ENCODE data around the gene MLN. TPM values are rescaled to one million over a fixed set of nuclear protein-coding genes. Genes with fewer than 3 reads are reported as not detected.

MLN gene
- total and polyA plus RNA-seq, 2 experiments from 2014 or later = not detected

- no peaks in the 10 kb centered on the region for H4K20me1 ChIP-seq (replicated peaks; ENCODE audit: insufficient read depth)
- peaks cover 13% of the 10 kb centered on the region; the same call in 1 of the 2 replicates for H3F3A ChIP-seq (replicated peaks; ENCODE audit: low read depth)
- H3K4me3 ChIP-seq = no peak overlapping the region
- DNase-seq (ENCODE audit: low spot score) (no peak), ATAC-seq (no peak)
- Mint-ChIP-seq H3K27ac (no peak overlapping the region), H3K4me1 (peaks cover 49% of the 10 kb centered on the region), H3K9me3 (no peaks in the 10 kb centered on the region), H3K4me3 (no peak overlapping the region), H3K27me3 (ENCODE audit: insufficient read depth, low read depth, poor library complexity) (peaks cover 10% of the 10 kb centered on the region), H3K36me3 (ENCODE audit: low read depth) (no peaks in the 10 kb centered on the region)
- peaks cover 43% of the 10 kb centered on the region for H3K4me1 ChIP-seq (ENCODE audit: insufficient read depth)
- H3K36me3 ChIP-seq (ENCODE audit: insufficient read depth) = no peaks in the 10 kb centered on the region
- no peaks in the 10 kb centered on the region for H3K9me2 ChIP-seq (ENCODE audit: insufficient read depth)
- no peak overlapping the region for H3K4me2 ChIP-seq
- no peak for TF ChIP-seq EZH2phosphoT487 (IDR thresholded peaks at IDR 0.05; ENCODE audit: unreplicated experiment)
- TF ChIP-seq, protein P1, sequence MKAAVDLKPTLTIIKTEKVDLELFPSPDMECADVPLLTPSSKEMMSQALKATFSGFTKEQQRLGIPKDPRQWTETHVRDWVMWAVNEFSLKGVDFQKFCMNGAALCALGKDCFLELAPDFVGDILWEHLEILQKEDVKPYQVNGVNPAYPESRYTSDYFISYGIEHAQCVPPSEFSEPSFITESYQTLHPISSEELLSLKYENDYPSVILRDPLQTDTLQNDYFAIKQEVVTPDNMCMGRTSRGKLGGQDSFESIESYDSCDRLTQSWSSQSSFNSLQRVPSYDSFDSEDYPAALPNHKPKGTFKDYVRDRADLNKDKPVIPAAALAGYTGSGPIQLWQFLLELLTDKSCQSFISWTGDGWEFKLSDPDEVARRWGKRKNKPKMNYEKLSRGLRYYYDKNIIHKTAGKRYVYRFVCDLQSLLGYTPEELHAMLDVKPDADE (IDR thresholded peaks at IDR 0.05) = no peak
- no peak for TF ChIP-seq JUNB (IDR thresholded peaks at IDR 0.05; ENCODE audit: unreplicated experiment)
- TF ChIP-seq, protein P2, sequence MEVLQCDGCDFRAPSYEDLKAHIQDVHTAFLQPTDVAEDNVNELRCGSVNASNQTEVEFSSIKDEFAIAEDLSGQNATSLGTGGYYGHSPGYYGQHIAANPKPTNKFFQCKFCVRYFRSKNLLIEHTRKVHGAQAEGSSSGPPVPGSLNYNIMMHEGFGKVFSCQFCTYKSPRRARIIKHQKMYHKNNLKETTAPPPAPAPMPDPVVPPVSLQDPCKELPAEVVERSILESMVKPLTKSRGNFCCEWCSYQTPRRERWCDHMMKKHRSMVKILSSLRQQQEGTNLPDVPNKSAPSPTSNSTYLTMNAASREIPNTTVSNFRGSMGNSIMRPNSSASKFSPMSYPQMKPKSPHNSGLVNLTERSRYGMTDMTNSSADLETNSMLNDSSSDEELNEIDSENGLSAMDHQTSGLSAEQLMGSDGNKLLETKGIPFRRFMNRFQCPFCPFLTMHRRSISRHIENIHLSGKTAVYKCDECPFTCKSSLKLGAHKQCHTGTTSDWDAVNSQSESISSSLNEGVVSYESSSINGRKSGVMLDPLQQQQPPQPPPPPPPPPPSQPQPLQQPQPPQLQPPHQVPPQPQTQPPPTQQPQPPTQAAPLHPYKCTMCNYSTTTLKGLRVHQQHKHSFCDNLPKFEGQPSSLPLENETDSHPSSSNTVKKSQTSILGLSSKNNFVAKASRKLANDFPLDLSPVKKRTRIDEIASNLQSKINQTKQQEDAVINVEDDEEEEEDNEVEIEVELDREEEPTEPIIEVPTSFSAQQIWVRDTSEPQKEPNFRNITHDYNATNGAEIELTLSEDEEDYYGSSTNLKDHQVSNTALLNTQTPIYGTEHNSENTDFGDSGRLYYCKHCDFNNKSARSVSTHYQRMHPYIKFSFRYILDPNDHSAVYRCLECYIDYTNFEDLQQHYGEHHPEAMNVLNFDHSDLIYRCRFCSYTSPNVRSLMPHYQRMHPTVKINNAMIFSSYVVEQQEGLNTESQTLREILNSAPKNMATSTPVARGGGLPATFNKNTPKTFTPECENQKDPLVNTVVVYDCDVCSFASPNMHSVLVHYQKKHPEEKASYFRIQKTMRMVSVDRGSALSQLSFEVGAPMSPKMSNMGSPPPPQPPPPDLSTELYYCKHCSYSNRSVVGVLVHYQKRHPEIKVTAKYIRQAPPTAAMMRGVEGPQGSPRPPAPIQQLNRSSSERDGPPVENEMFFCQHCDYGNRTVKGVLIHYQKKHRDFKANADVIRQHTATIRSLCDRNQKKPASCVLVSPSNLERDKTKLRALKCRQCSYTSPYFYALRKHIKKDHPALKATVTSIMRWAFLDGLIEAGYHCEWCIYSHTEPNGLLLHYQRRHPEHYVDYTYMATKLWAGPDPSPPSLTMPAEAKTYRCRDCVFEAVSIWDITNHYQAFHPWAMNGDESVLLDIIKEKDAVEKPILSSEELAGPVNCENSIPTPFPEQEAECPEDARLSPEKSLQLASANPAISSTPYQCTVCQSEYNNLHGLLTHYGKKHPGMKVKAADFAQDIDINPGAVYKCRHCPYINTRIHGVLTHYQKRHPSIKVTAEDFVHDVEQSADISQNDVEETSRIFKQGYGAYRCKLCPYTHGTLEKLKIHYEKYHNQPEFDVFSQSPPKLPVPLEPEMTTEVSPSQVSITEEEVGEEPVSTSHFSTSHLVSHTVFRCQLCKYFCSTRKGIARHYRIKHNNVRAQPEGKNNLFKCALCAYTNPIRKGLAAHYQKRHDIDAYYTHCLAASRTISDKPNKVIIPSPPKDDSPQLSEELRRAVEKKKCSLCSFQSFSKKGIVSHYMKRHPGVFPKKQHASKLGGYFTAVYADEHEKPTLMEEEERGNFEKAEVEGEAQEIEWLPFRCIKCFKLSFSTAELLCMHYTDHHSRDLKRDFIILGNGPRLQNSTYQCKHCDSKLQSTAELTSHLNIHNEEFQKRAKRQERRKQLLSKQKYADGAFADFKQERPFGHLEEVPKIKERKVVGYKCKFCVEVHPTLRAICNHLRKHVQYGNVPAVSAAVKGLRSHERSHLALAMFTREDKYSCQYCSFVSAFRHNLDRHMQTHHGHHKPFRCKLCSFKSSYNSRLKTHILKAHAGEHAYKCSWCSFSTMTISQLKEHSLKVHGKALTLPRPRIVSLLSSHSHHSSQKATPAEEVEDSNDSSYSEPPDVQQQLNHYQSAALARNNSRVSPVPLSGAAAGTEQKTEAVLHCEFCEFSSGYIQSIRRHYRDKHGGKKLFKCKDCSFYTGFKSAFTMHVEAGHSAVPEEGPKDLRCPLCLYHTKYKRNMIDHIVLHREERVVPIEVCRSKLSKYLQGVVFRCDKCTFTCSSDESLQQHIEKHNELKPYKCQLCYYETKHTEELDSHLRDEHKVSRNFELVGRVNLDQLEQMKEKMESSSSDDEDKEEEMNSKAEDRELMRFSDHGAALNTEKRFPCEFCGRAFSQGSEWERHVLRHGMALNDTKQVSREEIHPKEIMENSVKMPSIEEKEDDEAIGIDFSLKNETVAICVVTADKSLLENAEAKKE (CRISPR knock-in tag; IDR thresholded peaks at IDR 0.05) = no peak
- TF ChIP-seq EZH2 (IDR thresholded peaks at IDR 0.05; ENCODE audit: low read depth, unreplicated experiment) = no peak
- no peak overlapping the region for H3K27ac ChIP-seq (ENCODE audit: low read depth)
- no peak overlapping the region for H2AFZ ChIP-seq
- no peaks in the 10 kb centered on the region for H3K27me3 ChIP-seq (ENCODE audit: insufficient read depth)
- H3K79me2 ChIP-seq (replicated peaks; ENCODE audit: insufficient read depth) = no peaks in the 10 kb centered on the region
Measured at GRCh38 chr6:33807606-33808005, 3.8 kb upstream of the MLN start.

DNA sequence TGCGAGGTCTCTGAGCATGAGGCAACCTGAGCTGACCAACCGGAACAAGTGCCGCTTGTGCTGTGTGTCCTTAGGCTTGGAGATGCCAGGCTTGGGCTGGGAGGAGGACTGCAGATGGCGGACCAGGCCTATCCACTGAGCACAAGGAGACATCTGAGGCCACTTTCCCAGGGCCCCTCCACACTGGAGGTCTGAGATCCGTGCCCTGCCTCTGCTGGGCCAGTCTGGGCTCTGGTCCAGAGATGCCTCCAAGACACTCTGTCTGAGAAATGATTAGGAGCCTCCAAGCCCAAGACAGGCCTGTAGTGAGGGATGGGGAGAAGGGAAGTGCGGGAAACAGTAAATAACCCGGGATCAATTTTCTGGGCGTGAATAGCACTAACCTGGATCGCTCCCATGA is 3.0 kb upstream of the MLN start:
- no peak overlapping the region for H3K27ac ChIP-seq (ENCODE audit: low read depth)
- H3K27ac Mint-ChIP-seq = no peak overlapping the region
- no peak overlapping the region for H3K4me2 ChIP-seq
- TF ChIP-seq POLR2AphosphoS5 (IDR thresholded peaks at IDR 0.05; ENCODE audit: low read depth) (no peak), STAT1 (IDR thresholded peaks at IDR 0.05; ENCODE audit: unreplicated experiment) (no peak), CREB1 (CRISPR knock-in tag; IDR thresholded peaks at IDR 0.05; ENCODE audit: low read depth) (no peak), ZNF331 (CRISPR knock-in tag; IDR thresholded peaks at IDR 0.05; ENCODE audit: low read depth) (no peak), JUNB (IDR thresholded peaks at IDR 0.05; ENCODE audit: unreplicated experiment) (no peak), EZH2phosphoT487 (IDR thresholded peaks at IDR 0.05; ENCODE audit: unreplicated experiment) (no peak), CTCF (conservative IDR thresholded peaks at IDR 0.05; ENCODE audit: low read depth in 2 of 2) (no peak)

More for the DNA sequence above, 3.0 kb upstream of the MLN start:
- Histone ChIP-seq H3K4me3 (no peak overlapping the region), H3K36me3 (ENCODE audit: insufficient read depth) (no peaks in the 10 kb centered on the region), H3K4me1 (ENCODE audit: insufficient read depth) (peaks cover 36% of the 10 kb centered on the region), H4K20me1 (replicated peaks; ENCODE audit: insufficient read depth) (no peaks in the 10 kb centered on the region), H3K27me3 (ENCODE audit: insufficient read depth) (no peaks in the 10 kb centered on the region), H3K79me2 (replicated peaks; ENCODE audit: insufficient read depth) (no peaks in the 10 kb centered on the region), H3F3A (replicated peaks; ENCODE audit: low read depth) (peaks cover 13% of the 10 kb centered on the region; the same call in 1 of the 2 replicates), H3K9me2 (ENCODE audit: insufficient read depth) (no peaks in the 10 kb centered on the region), H2AFZ (no peak overlapping the region)
- no peaks in the 10 kb centered on the region for H3K9me3 Mint-ChIP-seq
- no peak overlapping the region for H3K4me3 Mint-ChIP-seq
- no peak for DNase-seq (ENCODE audit: low spot score)
- ATAC-seq = no peak
- H3K27me3 Mint-ChIP-seq (ENCODE audit: insufficient read depth, low read depth, poor library complexity) = peaks cover 13% of the 10 kb centered on the region
- H3K4me1 Mint-ChIP-seq = peaks cover 44% of the 10 kb centered on the region
- no peaks in the 10 kb centered on the region for H3K36me3 Mint-ChIP-seq (ENCODE audit: low read depth)
